A549 treated with AZD9567 at 1 μM for 4 hours (cell line): ENCODE data around the gene MFRP. TPM values are rescaled to one million over a fixed set of nuclear protein-coding genes. Genes with fewer than 3 reads are reported as not detected.

Experiments
- total RNA-seq: library from RNA; stranded (reverse); fragments of 200-300 nt; extraction: Qiagen RNA extraction; gene quantifications from 5 replicates; pipeline ENCODE4 v1.2.3, GENCODE V29; 2022; ENCODE audit not compliant: insufficient read depth

MFRP gene
- not detected in 5 replicates for total RNA-seq

GRCh38 chr11:119346605-119347004, at the start of gene MFRP:
Gene MFRP, minus strand, starts transcription at chr11:119346705. Its CDS starts 192 bp downstream, at chr11:119346513.

GRCh38 chr11:119381181-119381988, 34.9 kb upstream of the MFRP start, which contains the start of gene USP2:
Gene USP2, minus strand, starts transcription at chr11:119381690. Its CDS starts 8,210 bp downstream, at chr11:119373480.

GRCh38 chr11:119340335-119341221, 5.9 kb downstream of the MFRP start, which contains the start of gene C1QTNF5:
Gene C1QTNF5, minus strand, starts transcription at chr11:119340883. Its CDS starts 486 bp downstream, at chr11:119340397.

GRCh38 chr11:119334174-119334930, 12.2 kb downstream of the MFRP start, which contains the start of gene RNF26:
Gene RNF26, plus strand, starts transcription at chr11:119334527. Its CDS starts 596 bp downstream, at chr11:119335123.

GRCh38 chr11:119316729-119317591, 29.5 kb downstream of the MFRP start, which contains the start of gene MCAM:
Gene MCAM, minus strand, starts transcription at chr11:119317130. Its CDS starts 29 bp downstream, at chr11:119317101.

Other genes with a start within 250 kb of the MFRP start
- 37.0 to 59.2 TPM (median 41.2 TPM) in 5 replicates for gene DPAGT1, start 244.9 kb downstream of the MFRP start, total RNA-seq
- gene C2CD2L, start 239.4 kb downstream of the MFRP start, total RNA-seq = 6.0 to 9.1 TPM (median 7.1 TPM) in 5 replicates
- gene HINFP, start 225.1 kb downstream of the MFRP start, total RNA-seq = 8.9 to 11.4 TPM (median 10.7 TPM) in 5 replicates
- 0.26 to 0.41 TPM (median 0.28 TPM) in 4 of 5 replicates, not detected in the other for gene ABCG4, start 197.7 kb downstream of the MFRP start, total RNA-seq
- 5.7 to 12.2 TPM (median 10.1 TPM) in 5 replicates for gene NLRX1, start 178.0 kb downstream of the MFRP start, total RNA-seq
- gene NHERF4, start 161.2 kb downstream of the MFRP start, total RNA-seq = 0.07 to 0.21 TPM (median 0.10 TPM) in 4 of 5 replicates, not detected in the other
- gene CBL, start 140.4 kb downstream of the MFRP start, total RNA-seq = 6.6 to 8.6 TPM (median 8.3 TPM) in 5 replicates
- gene MCAM, start 29.6 kb downstream of the MFRP start, total RNA-seq = 6.6 to 11.8 TPM (median 11.1 TPM) in 5 replicates
- gene RNF26, start 12.2 kb downstream of the MFRP start, total RNA-seq = 27.3 to 37.4 TPM (median 33.9 TPM) in 5 replicates
- not detected in 5 replicates for gene C1QTNF5, start 5.8 kb downstream of the MFRP start, total RNA-seq
- gene USP2, start 35.0 kb upstream of the MFRP start, total RNA-seq = 0.39 to 2.7 TPM (median 0.54 TPM) in 5 replicates
- gene THY1, start 76.5 kb upstream of the MFRP start, total RNA-seq = 10.5 to 16.3 TPM (median 12.8 TPM) in 5 replicates